Neural cell (in vitro differentiated cells): ENCODE results near the gene BLOC1S3.

Experiments used
- CTCF ChIP-seq: fragments of 450-650 bp; IDR thresholded peaks from 2 replicates; pipeline ENCODE4 v1.5.1; 2014; ENCODE audit warnings: antibody characterized with exemption, mild to moderate bottlenecking, moderate library complexity; ENCODE audit not compliant: poor library complexity, severe bottlenecking
- EP300 ChIP-seq: fragments of 450-650 bp; conservative IDR thresholded peaks from 2 replicates; pipeline ENCODE4 v1.6.1; 2014; ENCODE audit warnings: antibody characterized with exemption, mild to moderate bottlenecking, moderate library complexity; ENCODE audit not compliant: poor library complexity, severe bottlenecking
- EZH2 ChIP-seq: fragments of 200-600, 300-800 bp; shearing (Covaris generic), sonication (generic); IDR thresholded peaks from 2 replicates; pipeline ENCODE4 v1.6.1; 2014; ENCODE audit warnings: antibody characterized with exemption, low read length, borderline replicate concordance, mild to moderate bottlenecking; ENCODE audit not compliant: insufficient read depth, poor library complexity, severe bottlenecking
- MXI1 ChIP-seq: fragments of 450-650 bp; conservative IDR thresholded peaks from 2 replicates; pipeline ENCODE4 v1.6.1; 2014; ENCODE audit warnings: antibody characterized with exemption, mild to moderate bottlenecking; ENCODE audit not compliant: poor library complexity, severe bottlenecking
- POLR2AphosphoS5 ChIP-seq: IDR thresholded peaks from 2 replicates; pipeline ENCODE4 v1.6.1; 2012
- RAD21 ChIP-seq: fragments of 450-650 bp; conservative IDR thresholded peaks from 2 replicates; pipeline ENCODE4 v1.6.1; 2014; ENCODE audit warnings: antibody characterized with exemption, mild to moderate bottlenecking, moderate library complexity
- SMC3 ChIP-seq: fragments of 450-650 bp; conservative IDR thresholded peaks from 2 replicates; pipeline ENCODE4 v1.6.1; 2014; ENCODE audit warnings: antibody characterized with exemption, mild to moderate bottlenecking, moderate library complexity; ENCODE audit not compliant: poor library complexity
- TAF1 ChIP-seq: IDR thresholded peaks from 2 replicates; pipeline ENCODE4 v1.6.1; 2012; ENCODE audit warnings: low read depth
- TF ChIP-seq, protein P1 (sequence below): IDR thresholded peaks from 2 replicates; pipeline ENCODE4 v1.6.1; 2012; ENCODE audit warnings: borderline replicate concordance

- no peak for TF ChIP-seq CTCF
- no peak for TF ChIP-seq EZH2
- no peak for TF ChIP-seq EP300
- TF ChIP-seq MXI1, result peak; percentile 56
- TF ChIP-seq POLR2AphosphoS5, result no peak
- TF ChIP-seq, protein P1, sequence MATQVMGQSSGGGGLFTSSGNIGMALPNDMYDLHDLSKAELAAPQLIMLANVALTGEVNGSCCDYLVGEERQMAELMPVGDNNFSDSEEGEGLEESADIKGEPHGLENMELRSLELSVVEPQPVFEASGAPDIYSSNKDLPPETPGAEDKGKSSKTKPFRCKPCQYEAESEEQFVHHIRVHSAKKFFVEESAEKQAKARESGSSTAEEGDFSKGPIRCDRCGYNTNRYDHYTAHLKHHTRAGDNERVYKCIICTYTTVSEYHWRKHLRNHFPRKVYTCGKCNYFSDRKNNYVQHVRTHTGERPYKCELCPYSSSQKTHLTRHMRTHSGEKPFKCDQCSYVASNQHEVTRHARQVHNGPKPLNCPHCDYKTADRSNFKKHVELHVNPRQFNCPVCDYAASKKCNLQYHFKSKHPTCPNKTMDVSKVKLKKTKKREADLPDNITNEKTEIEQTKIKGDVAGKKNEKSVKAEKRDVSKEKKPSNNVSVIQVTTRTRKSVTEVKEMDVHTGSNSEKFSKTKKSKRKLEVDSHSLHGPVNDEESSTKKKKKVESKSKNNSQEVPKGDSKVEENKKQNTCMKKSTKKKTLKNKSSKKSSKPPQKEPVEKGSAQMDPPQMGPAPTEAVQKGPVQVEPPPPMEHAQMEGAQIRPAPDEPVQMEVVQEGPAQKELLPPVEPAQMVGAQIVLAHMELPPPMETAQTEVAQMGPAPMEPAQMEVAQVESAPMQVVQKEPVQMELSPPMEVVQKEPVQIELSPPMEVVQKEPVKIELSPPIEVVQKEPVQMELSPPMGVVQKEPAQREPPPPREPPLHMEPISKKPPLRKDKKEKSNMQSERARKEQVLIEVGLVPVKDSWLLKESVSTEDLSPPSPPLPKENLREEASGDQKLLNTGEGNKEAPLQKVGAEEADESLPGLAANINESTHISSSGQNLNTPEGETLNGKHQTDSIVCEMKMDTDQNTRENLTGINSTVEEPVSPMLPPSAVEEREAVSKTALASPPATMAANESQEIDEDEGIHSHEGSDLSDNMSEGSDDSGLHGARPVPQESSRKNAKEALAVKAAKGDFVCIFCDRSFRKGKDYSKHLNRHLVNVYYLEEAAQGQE, result no peak
- no peak for TF ChIP-seq TAF1
- TF ChIP-seq RAD21, result no peak
- TF ChIP-seq SMC3, result no peak
Measured at GRCh38 chr19:45152504-45153338, 25.9 kb upstream of the BLOC1S3 start.
